ENCODE data around the gene DCAF17.

GRCh38 chr2:171478345-171478744, 44.3 kb downstream of the DCAF17 start:
- TF ChIP-seq, protein P1, sequence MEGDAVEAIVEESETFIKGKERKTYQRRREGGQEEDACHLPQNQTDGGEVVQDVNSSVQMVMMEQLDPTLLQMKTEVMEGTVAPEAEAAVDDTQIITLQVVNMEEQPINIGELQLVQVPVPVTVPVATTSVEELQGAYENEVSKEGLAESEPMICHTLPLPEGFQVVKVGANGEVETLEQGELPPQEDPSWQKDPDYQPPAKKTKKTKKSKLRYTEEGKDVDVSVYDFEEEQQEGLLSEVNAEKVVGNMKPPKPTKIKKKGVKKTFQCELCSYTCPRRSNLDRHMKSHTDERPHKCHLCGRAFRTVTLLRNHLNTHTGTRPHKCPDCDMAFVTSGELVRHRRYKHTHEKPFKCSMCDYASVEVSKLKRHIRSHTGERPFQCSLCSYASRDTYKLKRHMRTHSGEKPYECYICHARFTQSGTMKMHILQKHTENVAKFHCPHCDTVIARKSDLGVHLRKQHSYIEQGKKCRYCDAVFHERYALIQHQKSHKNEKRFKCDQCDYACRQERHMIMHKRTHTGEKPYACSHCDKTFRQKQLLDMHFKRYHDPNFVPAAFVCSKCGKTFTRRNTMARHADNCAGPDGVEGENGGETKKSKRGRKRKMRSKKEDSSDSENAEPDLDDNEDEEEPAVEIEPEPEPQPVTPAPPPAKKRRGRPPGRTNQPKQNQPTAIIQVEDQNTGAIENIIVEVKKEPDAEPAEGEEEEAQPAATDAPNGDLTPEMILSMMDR (IDR thresholded peaks at IDR 0.05; ENCODE audit: borderline replicate concordance, extremely low read depth, low read length, poor library complexity, severe bottlenecking), result no peak
- TF ChIP-seq EZH2 (IDR thresholded peaks at IDR 0.05; ENCODE audit: borderline replicate concordance, low read depth, low read length, severe bottlenecking), result no peak

Data from DND-41 (cell line).